Measurements from ENCODE around the gene AMH.
"Not testable (repeated sequence)": the region's sequence is repeated elsewhere in the genome, so short reads cannot be mapped to it uniquely, and the experiment has no call there.

Gene AMH

GRCh38 chr19:2249010-2249866 is at the start of gene AMH:
Gene AMH (plus strand): TSS chr19:2249323. CDS start chr19:2249333, 10 bp downstream.
- no peak for DNase-seq

- no peak for DNase-seq
These were observed 49.1 kb upstream of the AMH start for GRCh38 chr19:2199861-2200623.

GRCh38 chr19:2200624-2201294 is 48.4 kb upstream of the AMH start:
- not testable (repeated sequence) for DNase-seq

- DNase-seq: no peak
These were observed 47.5 kb upstream of the AMH start for GRCh38 chr19:2201473-2202148.

GRCh38 chr19:2202366-2202765 is 46.8 kb upstream of the AMH start:
- no peak for DNase-seq

- no peak for DNase-seq
These were observed 42.1 kb upstream of the AMH start for GRCh38 chr19:2207008-2207407.

- DNase-seq: peak; percentile 61
These were observed 40.9 kb upstream of the AMH start for GRCh38 chr19:2207991-2208860.

GRCh38 chr19:2208975-2209374 is 40.1 kb upstream of the AMH start:
- no peak for DNase-seq

- DNase-seq: no peak
These were observed 39.7 kb upstream of the AMH start for GRCh38 chr19:2209408-2209807.

GRCh38 chr19:2210206-2210605 is 38.9 kb upstream of the AMH start:
- DNase-seq: no peak

- DNase-seq: no peak
These were observed 38.0 kb upstream of the AMH start for GRCh38 chr19:2210987-2211740.

GRCh38 chr19:2212861-2213711 is 36.0 kb upstream of the AMH start:
- no peak for DNase-seq

GRCh38 chr19:2213799-2214198 is 35.3 kb upstream of the AMH start:
- DNase-seq: peak; percentile 34

GRCh38 chr19:2214251-2214650 is 34.9 kb upstream of the AMH start:
- no peak for DNase-seq

GRCh38 chr19:2215281-2215751 is 33.8 kb upstream of the AMH start:
- DNase-seq: no peak

GRCh38 chr19:2216361-2217225 is 32.5 kb upstream of the AMH start:
- no peak for DNase-seq

- no peak for DNase-seq
These were observed 31.5 kb upstream of the AMH start for GRCh38 chr19:2217591-2217990.

GRCh38 chr19:2219726-2220125 is 29.4 kb upstream of the AMH start:
- no peak for DNase-seq

GRCh38 chr19:2221250-2221831 is 27.8 kb upstream of the AMH start:
- DNase-seq: no peak
